Measurements from ENCODE around the gene GDPD3.

GRCh38 chr16:30066761-30067583 lies 46.4 kb downstream of the GDPD3 start:
- no peak for TF ChIP-seq EZH2 (IDR thresholded peaks at IDR 0.05; ENCODE audit: borderline replicate concordance, low read depth, low read length, severe bottlenecking)
- TF ChIP-seq CTCF (IDR thresholded peaks at IDR 0.05; ENCODE audit: borderline replicate concordance, extremely low read depth, low read length, poor library complexity, severe bottlenecking), result no peak

Data from DND-41 (cell line).